GM23338 (cell line): ENCODE data around the gene RAB36. TPM values are rescaled to one million over a fixed set of nuclear protein-coding genes. Genes with fewer than 3 reads are reported as not detected.

Experiments
- ATAC-seq: fragments of 200-7000 bp; cut with Tn5 transposase; 3 replicates; pipeline ENCODE4 v1.9.1; 2020
- DNase-seq: peaks from one replicate; pipeline ENCODE4 v3.0.0-alpha.2; 2015; ENCODE audit warnings: low spot score
- H2AFZ ChIP-seq: fragments of 200-600 bp; sonication (generic); 2 replicates; pipeline ENCODE4 v1.8.0; 2016; ENCODE audit warnings: antibody characterized with exemption, mild to moderate bottlenecking, moderate library complexity
- H3F3A ChIP-seq: fragments of 200-600 bp; sonication (generic); replicated peaks from 2 replicates; pipeline ENCODE4 v1.8.0; 2017; ENCODE audit warnings: antibody characterized with exemption, mixed run types, low read depth
- H3K27ac ChIP-seq: fragments of 200-600 bp; sonication (generic); 2 replicates; pipeline ENCODE4 v1.6.1; 2016; ENCODE audit warnings: low read depth
- H3K27me3 ChIP-seq: fragments of 200-600 bp; sonication (generic); 2 replicates; pipeline ENCODE4 v1.8.0; 2016; ENCODE audit warnings: mild to moderate bottlenecking, mixed run types, moderate library complexity; ENCODE audit not compliant: insufficient read depth
- H3K36me3 ChIP-seq: fragments of 200-600 bp; sonication (generic); 2 replicates; pipeline ENCODE4 v1.8.0; 2016; ENCODE audit warnings: mild to moderate bottlenecking; ENCODE audit not compliant: insufficient read depth
- H3K4me1 ChIP-seq: fragments of 200-600 bp; sonication (generic); 2 replicates; pipeline ENCODE4 v1.8.0; 2016; ENCODE audit warnings: mild to moderate bottlenecking, moderate library complexity; ENCODE audit not compliant: insufficient read depth
- H3K4me2 ChIP-seq: fragments of 200-600 bp; sonication (generic); 2 replicates; pipeline ENCODE4 v1.7.1; 2017; ENCODE audit warnings: mixed run types
- H3K4me3 ChIP-seq: fragments of 200-600 bp; sonication (generic); 2 replicates; pipeline ENCODE4 v1.6.1; 2016; ENCODE audit warnings: mixed run types
- H3K79me2 ChIP-seq: fragments of 200-600 bp; sonication (generic); replicated peaks from 2 replicates; pipeline ENCODE4 v1.8.0; 2017; ENCODE audit warnings: mild to moderate bottlenecking; ENCODE audit not compliant: insufficient read depth
- H3K9me2 ChIP-seq: fragments of 200-600 bp; sonication (generic); 2 replicates; pipeline ENCODE4 v1.8.0; 2017; ENCODE audit not compliant: insufficient read depth
- H4K20me1 ChIP-seq: fragments of 200-600 bp; sonication (generic); replicated peaks from 2 replicates; pipeline ENCODE4 v1.8.0; 2017; ENCODE audit warnings: mild to moderate bottlenecking; ENCODE audit not compliant: insufficient read depth
- H3K27ac Mint-ChIP-seq: 2 replicates; pipeline ENCODE4 v1.8.0; 2020; ENCODE audit warnings: inconsistent platforms, mild to moderate bottlenecking, moderate library complexity, mixed read lengths
- H3K27me3 Mint-ChIP-seq: 3 replicates; pipeline ENCODE4 v1.8.0; 2022; ENCODE audit warnings: low read depth, mild to moderate bottlenecking, moderate library complexity, mixed read lengths, inconsistent platforms; ENCODE audit not compliant: insufficient read depth, poor library complexity
- H3K36me3 Mint-ChIP-seq: 3 replicates; pipeline ENCODE4 v1.8.0; 2021; ENCODE audit warnings: low read depth, mild to moderate bottlenecking, inconsistent platforms, moderate library complexity, mixed read lengths
- H3K4me1 Mint-ChIP-seq: 3 replicates; pipeline ENCODE4 v1.8.0; 2020; ENCODE audit warnings: mild to moderate bottlenecking, inconsistent platforms, mixed read lengths
- H3K4me3 Mint-ChIP-seq: 3 replicates; pipeline ENCODE4 v1.8.0; 2021; ENCODE audit warnings: moderate library complexity, mild to moderate bottlenecking, inconsistent platforms, mixed read lengths
- H3K9me3 Mint-ChIP-seq: 3 replicates; pipeline ENCODE4 v1.8.0; 2020; ENCODE audit warnings: moderate library complexity, mild to moderate bottlenecking, inconsistent platforms, mixed read lengths
- CREB1 ChIP-seq: fragments of 250-450 bp; sonication (Bioruptor Pico); IDR thresholded peaks from 2 replicates; pipeline ENCODE4 v1.5.0; 2020; ENCODE audit warnings: low read depth, mild to moderate bottlenecking, moderate library complexity
- EZH2 ChIP-seq: fragments of 200-600 bp; sonication (generic); IDR thresholded peaks from one replicate; pipeline ENCODE4 v1.8.0; 2017; ENCODE audit warnings: antibody characterized with exemption, mild to moderate bottlenecking, low read depth; ENCODE audit not compliant: unreplicated experiment
- EZH2phosphoT487 ChIP-seq: fragments of 200-600 bp; sonication (generic); IDR thresholded peaks from one replicate; pipeline ENCODE4 v1.8.1; 2018; ENCODE audit warnings: antibody characterized with exemption; ENCODE audit not compliant: unreplicated experiment
- NANOG ChIP-seq: IDR thresholded peaks from 2 replicates; pipeline ENCODE4 v1.6.1; 2016; ENCODE audit warnings: antibody characterized with exemption, borderline replicate concordance
- POLR2AphosphoS5 ChIP-seq: IDR thresholded peaks from 2 replicates; pipeline ENCODE4 v1.6.1; 2016; ENCODE audit warnings: antibody characterized with exemption, low read depth
- STAT1 ChIP-seq: IDR thresholded peaks from one replicate; pipeline ENCODE4 v1.6.1; 2016; ENCODE audit warnings: antibody characterized with exemption; ENCODE audit not compliant: unreplicated experiment
- ZNF114 ChIP-seq: fragments of 250-450 bp; sonication (Bioruptor Pico); IDR thresholded peaks from 2 replicates; pipeline ENCODE4 v1.5.0; 2020; ENCODE audit warnings: mild to moderate bottlenecking, moderate library complexity
- polyA plus RNA-seq: library from polyadenylated mRNA; unstranded; fragments of >200 nt; fragmentation: Nextera tagmentation; extraction: Ambion mirVana; gene quantifications from 2 replicates; pipeline ENCODE4 v1.2.1, GENCODE V29; 2016
- total RNA-seq: library from RNA; depleted of rRNA; stranded (reverse); fragments of >200 nt; shearing (Covaris generic); gene quantifications from 2 replicates; pipeline ENCODE4 v1.2.3, GENCODE V29; 2014
- TF ChIP-seq, protein P1 (sequence below): IDR thresholded peaks from 2 replicates; pipeline ENCODE4 v1.6.1; 2016; ENCODE audit warnings: antibody characterized with exemption
- TF ChIP-seq, protein P2 (sequence below), 2 experiments: fragments of 200-600 bp in 1 of 2; sonication (generic) in 1 of 2; conservative IDR thresholded peaks; 2 replicates each; pipeline versions ENCODE4 v1.5.1 to v1.6.1; 2016 to 2017; ENCODE audit warnings: antibody characterized with exemption in 2 of 2, low read depth in 2 of 2, mild to moderate bottlenecking in 2 of 2, moderate library complexity in 1 of 2
- TF ChIP-seq, protein P3 (sequence below): IDR thresholded peaks from one replicate; pipeline ENCODE4 v1.6.1; 2018; ENCODE audit warnings: antibody characterized with exemption; ENCODE audit not compliant: unreplicated experiment

The RAB36 gene
- total and polyA plus RNA-seq, 2 experiments from 2014 or later, result 0.58 to 1.2 TPM

DNA sequence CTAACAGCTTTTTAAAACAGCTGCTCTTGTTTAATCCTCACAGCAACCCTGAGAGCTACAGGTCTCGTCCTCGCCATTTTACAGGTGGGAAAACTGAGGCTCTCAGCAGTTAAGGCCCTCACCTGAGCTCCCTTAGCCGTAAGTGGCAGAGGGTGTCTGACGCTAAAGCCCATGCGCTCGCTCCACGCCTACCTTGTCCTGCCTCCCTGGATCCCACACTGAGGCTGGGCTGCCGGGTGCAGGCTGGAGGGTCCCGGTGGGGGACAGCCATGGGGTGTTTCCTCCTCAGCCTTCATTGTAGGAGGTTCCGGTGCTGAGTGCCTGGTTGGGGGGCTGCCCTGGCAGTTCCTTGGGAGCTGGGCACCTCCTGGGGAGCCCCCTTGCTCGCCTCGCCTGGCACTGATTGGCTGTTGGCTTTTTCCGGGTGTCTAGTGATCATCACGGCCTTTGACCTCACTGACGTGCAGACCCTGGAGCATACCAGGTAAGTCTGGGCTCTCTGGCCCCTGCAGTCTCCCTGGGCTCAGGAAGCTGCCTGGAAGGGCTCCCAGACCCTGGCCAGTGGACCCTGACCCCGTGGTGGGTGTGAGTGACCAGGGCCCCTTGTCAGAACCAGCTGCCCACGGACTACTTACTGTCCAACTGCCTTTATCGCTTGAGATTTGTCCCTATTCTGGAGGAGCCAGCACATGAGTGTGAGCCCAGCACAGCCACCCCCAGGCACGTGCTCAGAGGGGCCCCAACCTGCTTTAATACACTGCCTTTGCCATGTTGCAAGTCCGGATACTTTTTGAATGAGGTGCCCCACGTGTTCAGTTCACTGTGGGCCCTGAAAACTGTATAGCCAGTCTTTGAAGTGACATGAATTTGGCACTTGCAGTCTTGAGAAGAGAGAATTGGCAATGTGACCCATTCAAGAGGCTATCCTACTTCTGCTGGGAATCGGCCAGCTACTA lies 12.6 kb downstream of the RAB36 start (continued):
- TF ChIP-seq, protein P1, sequence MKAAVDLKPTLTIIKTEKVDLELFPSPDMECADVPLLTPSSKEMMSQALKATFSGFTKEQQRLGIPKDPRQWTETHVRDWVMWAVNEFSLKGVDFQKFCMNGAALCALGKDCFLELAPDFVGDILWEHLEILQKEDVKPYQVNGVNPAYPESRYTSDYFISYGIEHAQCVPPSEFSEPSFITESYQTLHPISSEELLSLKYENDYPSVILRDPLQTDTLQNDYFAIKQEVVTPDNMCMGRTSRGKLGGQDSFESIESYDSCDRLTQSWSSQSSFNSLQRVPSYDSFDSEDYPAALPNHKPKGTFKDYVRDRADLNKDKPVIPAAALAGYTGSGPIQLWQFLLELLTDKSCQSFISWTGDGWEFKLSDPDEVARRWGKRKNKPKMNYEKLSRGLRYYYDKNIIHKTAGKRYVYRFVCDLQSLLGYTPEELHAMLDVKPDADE, result no peak
- no peak for TF ChIP-seq EZH2phosphoT487
- TF ChIP-seq NANOG, result no peak
- no peak for TF ChIP-seq EZH2
- TF ChIP-seq STAT1, result no peak
- TF ChIP-seq POLR2AphosphoS5, result no peak
- no peak for TF ChIP-seq CREB1
- TF ChIP-seq ZNF114 (CRISPR knock-in tag), result no peak
- TF ChIP-seq, protein P2, sequence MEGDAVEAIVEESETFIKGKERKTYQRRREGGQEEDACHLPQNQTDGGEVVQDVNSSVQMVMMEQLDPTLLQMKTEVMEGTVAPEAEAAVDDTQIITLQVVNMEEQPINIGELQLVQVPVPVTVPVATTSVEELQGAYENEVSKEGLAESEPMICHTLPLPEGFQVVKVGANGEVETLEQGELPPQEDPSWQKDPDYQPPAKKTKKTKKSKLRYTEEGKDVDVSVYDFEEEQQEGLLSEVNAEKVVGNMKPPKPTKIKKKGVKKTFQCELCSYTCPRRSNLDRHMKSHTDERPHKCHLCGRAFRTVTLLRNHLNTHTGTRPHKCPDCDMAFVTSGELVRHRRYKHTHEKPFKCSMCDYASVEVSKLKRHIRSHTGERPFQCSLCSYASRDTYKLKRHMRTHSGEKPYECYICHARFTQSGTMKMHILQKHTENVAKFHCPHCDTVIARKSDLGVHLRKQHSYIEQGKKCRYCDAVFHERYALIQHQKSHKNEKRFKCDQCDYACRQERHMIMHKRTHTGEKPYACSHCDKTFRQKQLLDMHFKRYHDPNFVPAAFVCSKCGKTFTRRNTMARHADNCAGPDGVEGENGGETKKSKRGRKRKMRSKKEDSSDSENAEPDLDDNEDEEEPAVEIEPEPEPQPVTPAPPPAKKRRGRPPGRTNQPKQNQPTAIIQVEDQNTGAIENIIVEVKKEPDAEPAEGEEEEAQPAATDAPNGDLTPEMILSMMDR (conservative IDR thresholded peaks at IDR 0.05; ENCODE audit: low read depth in 2 of 2), result no peak

DNA sequence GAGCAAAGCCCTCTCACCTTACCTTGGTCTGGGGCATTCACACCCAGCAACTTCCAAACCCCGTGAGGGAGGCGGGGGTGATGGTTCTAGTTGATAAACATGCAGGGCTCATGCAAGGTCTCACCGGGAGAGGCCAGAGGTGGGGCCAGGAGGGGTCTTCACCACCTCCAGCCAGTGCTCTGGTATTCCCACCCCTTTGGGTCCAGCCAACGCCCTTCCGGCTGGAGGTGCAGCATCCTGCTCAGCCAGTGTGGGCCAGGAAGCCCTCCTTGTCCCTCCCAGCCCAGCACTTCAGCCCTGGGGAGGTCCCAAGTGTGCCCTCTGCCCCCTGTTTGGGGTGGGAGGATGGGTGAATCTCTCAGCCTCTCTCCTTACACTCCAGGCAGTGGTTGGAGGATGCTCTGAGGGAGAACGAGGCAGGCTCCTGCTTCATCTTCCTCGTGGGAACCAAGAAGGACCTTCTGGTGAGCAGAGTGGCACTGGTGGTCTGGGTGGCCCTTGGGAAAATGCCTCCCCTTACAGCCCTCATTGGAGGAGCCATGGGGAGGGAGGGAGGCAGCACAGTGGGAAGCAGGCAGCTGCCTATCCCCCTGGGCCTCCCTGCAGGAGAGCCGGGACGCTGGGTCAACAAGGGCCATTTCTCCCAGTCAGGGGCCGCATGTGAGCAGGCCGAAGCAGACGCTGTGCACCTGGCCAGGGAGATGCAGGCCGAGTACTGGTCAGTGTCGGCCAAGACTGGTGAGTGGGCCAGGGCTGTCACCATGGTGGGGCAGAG lies 13.4 kb downstream of the RAB36 start:
- H3K4me2 ChIP-seq, result no peak overlapping the region
- Mint-ChIP-seq H3K9me3 (no peaks in the 10 kb centered on the region; the same call in 2 of the 3 replicates), H3K27me3 (peaks cover 18% of the 10 kb centered on the region), H3K27ac (no peak overlapping the region), H3K36me3 (no peaks in the 10 kb centered on the region), H3K4me1 (peaks cover 28% of the 10 kb centered on the region), H3K4me3 (no peak overlapping the region)
- no peaks in the 10 kb centered on the region for H4K20me1 ChIP-seq
- no peaks in the 10 kb centered on the region for H3K9me2 ChIP-seq
- no peak overlapping the region for H3K27ac ChIP-seq
- peaks cover 6% of the 10 kb centered on the region for H3K4me1 ChIP-seq
- no peak overlapping the region for H2AFZ ChIP-seq
- no peaks in the 10 kb centered on the region for H3K79me2 ChIP-seq
- ATAC-seq (no peak), DNase-seq (no peak)
- H3K4me3 ChIP-seq, result no peak overlapping the region
- no peaks in the 10 kb centered on the region for H3K27me3 ChIP-seq
- no peaks in the 10 kb centered on the region for H3F3A ChIP-seq
- no peaks in the 10 kb centered on the region for H3K36me3 ChIP-seq
- TF ChIP-seq, protein P3, sequence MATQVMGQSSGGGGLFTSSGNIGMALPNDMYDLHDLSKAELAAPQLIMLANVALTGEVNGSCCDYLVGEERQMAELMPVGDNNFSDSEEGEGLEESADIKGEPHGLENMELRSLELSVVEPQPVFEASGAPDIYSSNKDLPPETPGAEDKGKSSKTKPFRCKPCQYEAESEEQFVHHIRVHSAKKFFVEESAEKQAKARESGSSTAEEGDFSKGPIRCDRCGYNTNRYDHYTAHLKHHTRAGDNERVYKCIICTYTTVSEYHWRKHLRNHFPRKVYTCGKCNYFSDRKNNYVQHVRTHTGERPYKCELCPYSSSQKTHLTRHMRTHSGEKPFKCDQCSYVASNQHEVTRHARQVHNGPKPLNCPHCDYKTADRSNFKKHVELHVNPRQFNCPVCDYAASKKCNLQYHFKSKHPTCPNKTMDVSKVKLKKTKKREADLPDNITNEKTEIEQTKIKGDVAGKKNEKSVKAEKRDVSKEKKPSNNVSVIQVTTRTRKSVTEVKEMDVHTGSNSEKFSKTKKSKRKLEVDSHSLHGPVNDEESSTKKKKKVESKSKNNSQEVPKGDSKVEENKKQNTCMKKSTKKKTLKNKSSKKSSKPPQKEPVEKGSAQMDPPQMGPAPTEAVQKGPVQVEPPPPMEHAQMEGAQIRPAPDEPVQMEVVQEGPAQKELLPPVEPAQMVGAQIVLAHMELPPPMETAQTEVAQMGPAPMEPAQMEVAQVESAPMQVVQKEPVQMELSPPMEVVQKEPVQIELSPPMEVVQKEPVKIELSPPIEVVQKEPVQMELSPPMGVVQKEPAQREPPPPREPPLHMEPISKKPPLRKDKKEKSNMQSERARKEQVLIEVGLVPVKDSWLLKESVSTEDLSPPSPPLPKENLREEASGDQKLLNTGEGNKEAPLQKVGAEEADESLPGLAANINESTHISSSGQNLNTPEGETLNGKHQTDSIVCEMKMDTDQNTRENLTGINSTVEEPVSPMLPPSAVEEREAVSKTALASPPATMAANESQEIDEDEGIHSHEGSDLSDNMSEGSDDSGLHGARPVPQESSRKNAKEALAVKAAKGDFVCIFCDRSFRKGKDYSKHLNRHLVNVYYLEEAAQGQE, result no peak
- TF ChIP-seq, protein P2 (conservative IDR thresholded peaks at IDR 0.05; ENCODE audit: low read depth in 2 of 2), result no peak
- TF ChIP-seq STAT1, result no peak
- no peak for TF ChIP-seq POLR2AphosphoS5
- TF ChIP-seq CREB1, result no peak
